A549 treated with CORT108297 at 1 μM for 4 hours (cell line): Measurements from ENCODE around the gene CNTD1. TPM values are rescaled to one million over a fixed set of nuclear protein-coding genes. Genes with fewer than 3 reads are reported as not detected.

Experiments
- total RNA-seq: library from RNA; stranded (reverse); fragments of 200-300 nt; extraction: Qiagen RNA extraction; gene quantifications from 5 replicates; pipeline ENCODE4 v1.2.3, GENCODE V29; 2022

CNTD1 gene, protein sequence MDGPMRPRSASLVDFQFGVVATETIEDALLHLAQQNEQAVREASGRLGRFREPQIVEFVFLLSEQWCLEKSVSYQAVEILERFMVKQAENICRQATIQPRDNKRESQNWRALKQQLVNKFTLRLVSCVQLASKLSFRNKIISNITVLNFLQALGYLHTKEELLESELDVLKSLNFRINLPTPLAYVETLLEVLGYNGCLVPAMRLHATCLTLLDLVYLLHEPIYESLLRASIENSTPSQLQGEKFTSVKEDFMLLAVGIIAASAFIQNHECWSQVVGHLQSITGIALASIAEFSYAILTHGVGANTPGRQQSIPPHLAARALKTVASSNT
- 0.05 to 0.17 TPM (median 0.07 TPM) in 4 of 5 replicates, not detected in the other for total RNA-seq

GRCh38 chr17:42798383-42799380 is at the start of gene CNTD1, which contains the start of gene COA3:
Gene CNTD1 (plus strand): TSS chr17:42798861. CDS start chr17:42799068, 207 bp downstream.
Gene COA3 (minus strand): TSS chr17:42798704. CDS start chr17:42798681, 23 bp downstream.

DNA sequence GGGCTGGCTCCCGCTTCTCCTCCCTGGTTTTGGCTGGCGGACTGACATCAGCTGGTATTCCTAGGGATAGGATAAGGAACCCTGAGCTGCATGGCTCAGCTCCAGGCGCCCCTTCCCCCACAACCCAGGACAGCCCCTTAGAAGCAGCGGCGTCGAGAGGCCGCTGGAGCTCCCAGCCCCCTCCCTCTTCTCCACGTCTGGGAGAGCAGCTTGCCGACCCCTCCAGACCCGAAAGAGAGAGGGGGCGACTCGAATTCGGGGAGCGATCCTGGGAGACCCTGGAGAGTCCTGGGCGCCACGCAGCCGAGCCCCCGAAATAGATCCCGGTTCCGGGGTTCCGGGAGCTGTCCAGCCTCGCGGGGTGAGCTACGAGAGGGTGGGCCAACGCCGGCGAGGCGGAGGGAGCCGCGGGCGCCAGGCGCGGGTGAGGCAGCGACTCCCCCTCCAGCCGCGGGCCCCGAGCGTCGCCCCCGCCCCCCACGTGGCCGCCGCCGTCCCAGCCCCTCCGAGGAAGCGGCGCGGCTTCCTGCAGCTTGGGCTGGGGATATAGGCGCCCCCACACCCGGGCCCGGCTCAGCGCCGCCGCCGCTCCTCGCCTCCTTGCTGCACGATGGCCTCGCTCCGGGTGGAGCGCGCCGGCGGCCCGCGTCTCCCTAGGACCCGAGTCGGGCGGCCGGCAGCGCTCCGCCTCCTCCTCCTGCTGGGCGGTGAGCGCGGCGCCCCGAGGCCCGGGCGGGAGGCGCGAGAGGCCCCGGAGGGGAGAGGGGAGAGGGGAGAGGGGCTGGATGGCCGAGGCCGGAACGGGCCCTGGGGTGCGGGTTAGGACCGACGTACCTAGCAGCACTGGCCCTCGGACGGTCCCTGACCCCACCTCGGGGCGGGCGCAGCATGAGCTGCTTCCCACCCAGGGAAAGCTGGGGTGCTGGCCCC is 37.7 kb upstream of the CNTD1 start, which contains the start of gene RAMP2:
RAMP2 (plus strand) TSS at position 576 of the 930 bp plus-strand sequence; CDS start at position 611, 35 bp downstream.

DNA sequence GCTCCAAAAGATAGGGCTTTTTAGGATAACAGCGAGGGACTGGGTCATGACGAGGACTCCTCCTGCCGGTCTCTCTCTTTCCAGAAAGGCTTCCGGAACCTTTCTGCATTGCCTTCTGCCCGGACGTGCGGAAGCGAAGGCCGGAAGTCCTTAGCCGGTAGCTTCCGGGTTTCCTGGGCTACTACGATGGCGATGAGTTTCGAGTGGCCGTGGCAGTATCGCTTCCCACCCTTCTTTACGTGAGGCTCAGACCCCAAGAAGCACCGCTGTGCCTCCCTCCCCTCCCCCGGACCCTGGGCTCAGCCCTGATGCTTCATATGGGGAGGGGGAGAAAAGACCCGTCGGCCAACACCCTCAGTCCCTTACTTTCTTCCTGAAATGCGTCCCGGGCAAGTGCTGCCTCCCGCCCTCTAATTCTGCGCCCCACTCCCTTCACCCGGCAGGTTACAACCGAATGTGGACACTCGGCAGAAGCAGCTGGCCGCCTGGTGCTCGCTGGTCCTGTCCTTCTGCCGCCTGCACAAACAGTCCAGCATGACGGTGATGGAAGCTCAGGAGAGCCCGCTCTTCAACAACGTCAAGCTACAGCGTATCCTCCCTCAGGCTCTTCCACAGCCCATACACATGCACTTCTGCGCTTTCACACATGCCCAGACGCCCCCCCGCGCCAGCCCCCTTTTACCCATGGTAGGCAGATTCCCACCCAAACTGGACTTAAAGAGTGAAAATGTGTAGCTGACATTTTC is 25.2 kb upstream of the CNTD1 start, which contains the start of gene VPS25:
VPS25 (plus strand) TSS at position 160 of the 746 bp plus-strand sequence; CDS start at position 187, 27 bp downstream.

DNA sequence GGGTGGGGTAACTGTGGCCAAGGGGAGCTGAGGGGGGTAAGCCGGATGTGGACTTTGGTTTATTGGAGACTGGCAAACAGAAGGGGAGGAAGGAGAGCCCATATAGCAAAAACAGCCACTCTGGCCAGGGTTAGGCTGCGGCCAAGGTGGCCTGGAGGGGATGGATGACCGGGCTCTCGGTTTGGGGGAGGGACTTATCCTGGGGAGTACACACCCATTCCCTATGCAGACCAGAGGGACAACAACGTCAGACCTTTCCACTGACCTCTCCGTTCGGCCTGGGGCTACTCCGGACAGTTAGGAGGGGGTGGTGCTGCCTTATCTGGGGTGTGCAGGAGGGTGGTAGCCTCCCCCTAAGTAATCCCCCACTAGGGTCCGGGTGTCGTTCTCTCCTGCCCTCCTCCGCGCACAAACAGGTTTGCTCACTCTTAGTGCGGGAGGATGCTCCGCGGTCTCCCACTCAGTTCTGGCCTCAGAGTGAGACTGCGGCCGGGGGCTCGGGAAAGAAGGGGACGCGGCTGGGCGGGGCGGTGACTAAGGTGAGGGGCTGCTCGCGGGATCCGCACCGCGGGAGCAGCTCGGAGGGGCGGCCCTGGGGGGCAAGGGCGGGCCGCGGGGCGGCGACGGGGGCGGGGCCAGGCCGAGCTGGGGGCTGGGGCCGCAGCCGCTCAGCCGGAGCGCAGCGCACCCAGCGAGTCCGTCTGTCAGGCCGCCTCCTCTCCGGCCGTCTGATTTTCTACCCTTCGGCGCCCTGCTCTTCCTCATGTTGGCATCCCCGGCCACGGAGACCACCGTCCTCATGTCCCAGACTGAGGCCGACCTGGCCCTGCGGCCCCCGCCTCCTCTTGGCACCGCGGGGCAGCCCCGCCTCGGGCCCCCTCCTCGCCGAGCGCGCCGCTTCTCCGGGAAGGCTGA is 18.5 kb upstream of the CNTD1 start, which contains the start of gene WNK4:
WNK4 (plus strand) TSS at position 675 of the 915 bp plus-strand sequence; CDS start at position 764, 89 bp downstream.

GRCh38 chr17:42832934-42833766 is 34.5 kb downstream of the CNTD1 start, which contains the start of gene PSME3:
Gene PSME3 (plus strand): TSS chr17:42833397. CDS start chr17:42833632, 235 bp downstream.

DNA sequence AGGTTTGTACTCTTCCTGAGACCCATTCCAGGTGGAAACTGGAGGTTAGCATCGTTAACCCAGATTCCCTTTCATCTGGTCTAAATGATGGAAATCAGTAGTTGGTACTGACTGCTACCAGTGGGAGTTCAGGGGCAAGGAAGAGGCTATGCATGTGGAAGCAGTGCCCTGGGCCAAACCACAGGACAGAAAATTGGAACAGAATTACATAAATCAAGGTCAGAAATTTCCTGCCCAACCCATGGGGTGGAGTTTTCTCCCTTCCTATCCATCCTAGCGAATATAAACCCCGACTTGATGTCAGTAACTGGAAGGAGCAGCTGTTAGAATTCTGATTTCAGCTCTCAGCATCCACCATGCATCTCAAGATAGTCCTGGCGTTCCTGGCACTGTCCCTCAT is 45.6 kb downstream of the CNTD1 start, which contains the start of gene AOC2:
AOC2 (plus strand) TSS at position 310 of the 400 bp plus-strand sequence; CDS start at position 357, 47 bp downstream.

DNA sequence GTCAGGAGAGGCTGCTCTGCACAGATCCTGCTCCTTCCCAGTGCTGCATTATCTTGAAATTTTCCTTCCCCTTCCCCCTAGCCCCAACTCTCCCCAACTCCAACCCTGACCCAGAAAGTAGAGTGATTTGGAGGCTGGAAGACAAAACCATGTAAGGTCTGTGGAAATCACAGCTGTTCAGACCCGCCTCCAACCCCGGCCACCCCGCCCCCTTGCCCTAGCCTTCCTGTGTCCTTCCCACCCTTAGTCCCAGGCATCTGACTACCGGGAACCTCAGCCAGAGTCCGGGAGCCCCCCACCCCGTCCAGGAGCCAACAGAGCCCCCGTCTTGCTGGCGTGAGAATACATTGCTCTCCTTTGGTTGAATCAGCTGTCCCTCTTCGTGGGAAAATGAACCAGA is 52.3 kb downstream of the CNTD1 start, which contains the start of gene AOC3:
AOC3 (plus strand) TSS at position 246 of the 400 bp plus-strand sequence; CDS start at position 391, 145 bp downstream.

Other genes starting within 250 kb of the CNTD1 start
- gene HSD17B1, start 245.9 kb upstream of the CNTD1 start, total RNA-seq: 0.75 to 1.6 TPM (median 1.5 TPM) in 5 replicates
- gene COASY, start 236.7 kb upstream of the CNTD1 start, total RNA-seq: 108 to 136 TPM (median 132 TPM) in 5 replicates
- gene MLX, start 231.8 kb upstream of the CNTD1 start, total RNA-seq: 53.9 to 64.8 TPM (median 59.1 TPM) in 5 replicates
- 35.6 to 42.2 TPM (median 38.0 TPM) in 5 replicates for gene PSMC3IP, start 221.1 kb upstream of the CNTD1 start, total RNA-seq
- 26.7 to 31.4 TPM (median 27.6 TPM) in 5 replicates for gene RETREG3, start 189.5 kb upstream of the CNTD1 start, total RNA-seq
- 134 to 165 TPM (median 149 TPM) in 5 replicates for gene TUBG1, start 189.2 kb upstream of the CNTD1 start, total RNA-seq
- gene TUBG2, start 139.6 kb upstream of the CNTD1 start, total RNA-seq: 18.7 to 28.7 TPM (median 25.2 TPM) in 5 replicates
- gene PLEKHH3, start 121.9 kb upstream of the CNTD1 start, total RNA-seq: 13.0 to 22.6 TPM (median 19.9 TPM) in 5 replicates
- 0.27 to 0.56 TPM (median 0.40 TPM) in 5 replicates for gene CCR10, start 117.0 kb upstream of the CNTD1 start, total RNA-seq
- 4.9 to 7.4 TPM (median 6.8 TPM) in 5 replicates for gene CNTNAP1, start 116.3 kb upstream of the CNTD1 start, total RNA-seq
- gene EZH1, start 53.8 kb upstream of the CNTD1 start, total RNA-seq: 9.9 to 13.1 TPM (median 11.4 TPM) in 5 replicates
- gene RAMP2, start 37.6 kb upstream of the CNTD1 start, total RNA-seq: 0.75 to 1.2 TPM (median 1.1 TPM) in 5 replicates
- 122 to 140 TPM (median 127 TPM) in 5 replicates for gene VPS25, start 25.4 kb upstream of the CNTD1 start, total RNA-seq
- 0.58 to 1.4 TPM (median 1.3 TPM) in 5 replicates for gene WNK4, start 18.3 kb upstream of the CNTD1 start, total RNA-seq
- 123 to 146 TPM (median 132 TPM) in 5 replicates for gene COA3, start 157 bp upstream of the CNTD1 start, total RNA-seq
- 75.6 to 100 TPM (median 79.7 TPM) in 5 replicates for gene BECN1, start 25.4 kb downstream of the CNTD1 start, total RNA-seq
- gene PSME3, start 34.5 kb downstream of the CNTD1 start, total RNA-seq: 217 to 301 TPM (median 236 TPM) in 5 replicates
- gene AOC2, start 45.7 kb downstream of the CNTD1 start, total RNA-seq: 2.0 to 2.4 TPM (median 2.1 TPM) in 5 replicates
- gene AOC3, start 52.3 kb downstream of the CNTD1 start, total RNA-seq: 1.1 to 2.3 TPM (median 1.2 TPM) in 5 replicates
- gene G6PC1, start 101.9 kb downstream of the CNTD1 start, total RNA-seq: not detected in 5 replicates
- 53.3 to 63.0 TPM (median 57.0 TPM) in 5 replicates for gene AARSD1, start 165.6 kb downstream of the CNTD1 start, total RNA-seq
- 0.67 to 1.4 TPM (median 1.2 TPM) in 5 replicates for gene PTGES3L, start 181.2 kb downstream of the CNTD1 start, total RNA-seq
- gene RUNDC1, start 181.7 kb downstream of the CNTD1 start, total RNA-seq: 19.7 to 21.0 TPM (median 20.7 TPM) in 5 replicates
- gene RPL27, start 199.6 kb downstream of the CNTD1 start, total RNA-seq: 2,812 to 3,317 TPM (median 2,997 TPM) in 5 replicates
- 17.4 to 21.8 TPM (median 18.7 TPM) in 5 replicates for gene IFI35, start 207.9 kb downstream of the CNTD1 start, total RNA-seq
- gene VAT1, start 223.5 kb downstream of the CNTD1 start, total RNA-seq: 209 to 246 TPM (median 236 TPM) in 5 replicates
- 0.13 to 0.22 TPM (median 0.15 TPM) in 5 replicates for gene RND2, start 226.4 kb downstream of the CNTD1 start, total RNA-seq